NT2/D1 (cell line): Measurements from ENCODE around the gene GALNT9.

Experiments
- YY1 ChIP-seq: IDR thresholded peaks from 2 replicates; pipeline ENCODE4 v1.6.1; 2011; ENCODE audit not compliant: insufficient read length, insufficient read depth
- ZNF274 ChIP-seq: IDR thresholded peaks from 2 replicates; pipeline ENCODE4 v1.6.1; 2011; ENCODE audit warnings: mild to moderate bottlenecking, low read depth, low read length

DNA sequence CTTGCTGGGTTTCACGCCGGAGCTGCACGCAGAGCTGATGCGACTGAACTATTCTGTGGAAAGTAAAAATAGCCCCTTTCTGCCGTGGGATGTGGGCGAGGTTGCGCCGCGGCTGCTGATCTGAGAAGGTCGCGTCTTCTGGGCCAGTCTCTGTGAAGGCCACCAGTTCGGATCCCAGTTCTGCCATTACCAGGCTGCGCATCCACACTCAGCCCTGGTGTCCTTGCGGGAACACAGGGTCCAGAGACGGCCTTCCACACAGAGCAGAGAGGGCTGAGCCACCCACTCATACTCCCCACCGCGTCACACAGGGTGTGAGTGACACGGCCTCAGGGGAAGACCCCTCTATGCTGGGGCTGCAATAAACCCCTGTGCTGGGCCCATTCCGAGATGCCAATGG is 13.9 kb downstream of the GALNT9 start:
- TF ChIP-seq ZNF274 = no peak
- no peak for TF ChIP-seq YY1
